Kidney (tissue), 14 donors: ENCODE data around the gene PNPO. TPM values are rescaled to one million over a fixed set of nuclear protein-coding genes. Genes with fewer than 3 reads are reported as not detected.
A peak's percentile ranks its signal among the peaks of the same experiment; 100 is the strongest.

ENCODE experiments used
- DNase-seq, 5 donors: peaks; one replicate each; pipeline ENCODE4 v3.0.0-alpha.2; 2013 to 2020
- FAIRE-seq: peaks from 2 replicates; lab custom pipeline; 2012; peaks lifted over from hg19 to GRCh38; lab: Jason Lieb, UNC
- H3K27ac ChIP-seq, 2 donors: one replicate each; pipeline ENCODE4 v1.7.0; 2013; ENCODE audit warnings: low read depth in 2 of 2, low read length in 2 of 2, inconsistent platforms in 1 of 2
- H3K27me3 ChIP-seq: one replicate; pipeline ENCODE4 v1.7.1; 2013; ENCODE audit warnings: low read length, inconsistent platforms; ENCODE audit not compliant: control insufficient read depth, insufficient read depth
- H3K36me3 ChIP-seq, 3 donors: one replicate each; pipeline versions ENCODE4 v1.7.0 to v1.7.1; 2013; ENCODE audit warnings: low read length in 3 of 3, control low read depth in 1 of 3, inconsistent platforms in 1 of 3; ENCODE audit not compliant: insufficient read depth in 3 of 3, control insufficient read depth in 2 of 3
- H3K4me1 ChIP-seq, 3 donors: one replicate each; pipeline versions ENCODE4 v1.7.0 to v1.7.1; 2013; ENCODE audit warnings: low read length in 3 of 3, inconsistent platforms in 1 of 3, low read depth in 1 of 3; ENCODE audit not compliant: control insufficient read depth in 2 of 3, insufficient read depth in 2 of 3
- H3K4me3 ChIP-seq, 3 donors: one replicate each; pipeline versions ENCODE4 v1.7.0 to v1.8.1; 2013; ENCODE audit warnings: low read length in 3 of 3, control low read depth in 1 of 3, inconsistent platforms in 1 of 3
- H3K9ac ChIP-seq, 3 donors: one replicate each; pipeline versions ENCODE4 v1.7.0 to v1.7.1; 2013; ENCODE audit warnings: low read length in 3 of 3, control low read depth in 1 of 3, inconsistent platforms in 1 of 3
- H3K9me3 ChIP-seq, 3 donors: one replicate each; pipeline versions ENCODE4 v1.7.0 to v1.7.1; 2013; ENCODE audit warnings: low read length in 3 of 3, control low read depth in 1 of 3, inconsistent platforms in 1 of 3; ENCODE audit not compliant: control insufficient read depth in 2 of 3, insufficient read depth in 1 of 3
- CTCF ChIP-seq: IDR thresholded peaks from 3 replicates; pipeline ENCODE4 v1.5.1; 2012; ENCODE audit warnings: mild to moderate bottlenecking, moderate library complexity, borderline replicate concordance; ENCODE audit not compliant: insufficient read depth; ENCODE audit errors: extremely low read depth
- intact Hi-C: fragments of 100-400 bp; cut with DNase I; formaldehyde crosslinking; loops from one replicate; pipeline ENCODE4 v1.11.1; 2022
- polyA plus RNA-seq: library from polyadenylated mRNA; stranded (reverse); fragments of 350-450 nt; fragmentation: Illumina TruSeq; extraction: RNeasy Lipid Tissue Mini Kit (QIAGEN cat#74804); gene quantifications from one replicate; pipeline ENCODE4 v1.2.3, GENCODE V29; 2014; ENCODE audit warnings: low read depth, low replicate concordance; ENCODE audit not compliant: insufficient read depth
- total RNA-seq: library from RNA; stranded (reverse); fragmentation: NEBNext Ultra II Directional; extraction: Animal tissue kit (Norgen Biotek cat#: 25700); gene quantifications from one replicate; pipeline ENCODE4 v1.2.1, GENCODE V29; 2021
- donor health status: control.
- donor health status: control.
- donor health status: control.
- donor health status: control.
- donor health status: control.
- donor health status: DM: yes; HTN: yes; CAD: no.
- donor health status: Normal renal cell carcinoma (clear cell type).

PNPO gene
- total and polyA plus RNA-seq, 2 donors from 2014 or later, result 45.1 to 55.8 TPM

DNA sequence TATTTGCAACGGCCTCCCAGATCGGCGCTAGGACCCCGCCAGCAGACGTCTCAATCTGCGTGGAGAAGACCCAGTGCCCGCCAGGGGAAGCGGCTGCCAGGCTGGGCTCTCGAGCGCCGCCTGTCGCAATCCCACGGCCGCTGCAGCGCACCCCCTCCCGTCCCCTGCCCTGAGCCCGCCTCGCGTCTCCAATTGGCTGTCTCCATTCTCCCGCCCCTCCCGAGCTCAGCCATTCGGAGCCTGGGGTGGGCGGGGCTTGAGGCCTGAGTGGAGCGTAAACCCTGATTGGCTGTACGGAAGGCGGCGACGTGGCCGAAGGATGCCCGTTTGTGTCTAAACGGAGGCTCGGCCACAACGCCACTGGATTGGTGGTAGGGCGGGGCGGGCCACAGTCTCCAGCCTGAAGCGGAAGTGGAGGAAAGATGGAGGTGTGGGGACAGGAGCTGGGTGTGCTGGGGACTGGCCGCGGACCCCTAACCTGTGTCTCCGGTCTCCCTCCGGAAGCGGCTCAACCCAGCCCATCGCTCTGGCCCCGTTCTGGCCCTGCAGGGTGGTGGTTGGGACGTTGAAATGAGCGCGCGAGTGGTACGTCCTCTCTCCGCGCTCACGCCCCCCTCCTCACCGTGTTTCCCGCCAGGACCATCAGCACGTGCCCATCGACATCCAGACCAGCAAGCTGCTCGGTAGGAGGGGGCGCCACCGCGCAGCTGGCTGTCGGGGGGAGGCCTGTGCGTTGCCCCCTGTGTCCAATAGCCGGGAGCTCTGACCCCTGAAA is 29.5 kb downstream of the PNPO start, which contains the start of gene CDK5RAP3:
TSS of gene CDK5RAP3 (plus strand) at position 389 of the 775 bp plus-strand sequence. CDS start at position 423, 34 bp downstream.
- intact Hi-C loops, result no loop called here
- Histone ChIP-seq H3K9me3 (no peaks in the 10 kb centered on the region), H3K9ac (peak within 1 kb of the TSS; percentile 66 to 96 (median 86)), H3K27ac (peak within 1 kb of the TSS; percentile 51 to 92), H3K27me3 (no peaks in the 10 kb centered on the region), H3K36me3 (peaks cover 2 to 19% (median 14%) of the 10 kb centered on the region in 3 donors), H3K4me1 (peaks cover 0 to 10% (median 5%) of the 10 kb centered on the region in 3 donors), H3K4me3 (peak within 1 kb of the TSS; percentile 82 to 92 (median 83))
- DNase-seq, result peak; percentile 100
- peak; percentile 99 for TF ChIP-seq CTCF
- peak; percentile 98 for FAIRE-seq

DNA sequence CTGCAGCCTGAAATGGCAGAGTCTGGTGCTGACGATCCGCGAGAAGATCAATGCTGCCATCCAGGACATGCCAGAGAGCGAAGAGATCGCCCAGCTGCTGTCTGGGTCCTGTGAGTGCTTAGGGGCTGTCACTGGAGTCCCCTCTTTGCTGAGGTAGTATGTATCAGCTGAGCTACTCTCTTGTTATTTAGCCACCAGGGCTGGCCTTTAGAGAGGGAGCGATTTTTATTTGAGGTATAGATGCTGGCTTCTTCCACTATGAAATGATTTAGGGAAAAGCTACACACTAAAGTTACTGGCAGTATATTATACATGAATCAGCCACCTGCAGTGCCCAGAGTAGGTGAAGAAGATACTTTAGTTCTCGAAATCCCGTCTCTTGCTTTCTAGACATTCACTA is 32.2 kb downstream of the PNPO start:
- no peak for TF ChIP-seq CTCF
- intact Hi-C loops, result no loop called here
- H3K27me3 ChIP-seq, result no peaks in the 10 kb centered on the region
- no peak overlapping the region for H3K4me3 ChIP-seq
- no peak overlapping the region for H3K27ac ChIP-seq
- H3K36me3 ChIP-seq, result peaks cover 4 to 23% (median 18%) of the 10 kb centered on the region in 3 donors
- no peaks in the 10 kb centered on the region for H3K9me3 ChIP-seq
- DNase-seq, result peak in 1 of 5 donors; percentile 22
- H3K9ac ChIP-seq, result no peak overlapping the region
- FAIRE-seq, result no peak
- peaks cover 0 to 10% (median 5%) of the 10 kb centered on the region in 3 donors for H3K4me1 ChIP-seq

- no peak for TF ChIP-seq CTCF
- DNase-seq, result no peak
- no peak overlapping the region for H3K27ac ChIP-seq
Observed at GRCh38 chr17:47975189-47975822, 33.9 kb downstream of the PNPO start.

More at GRCh38 chr17:47975189-47975822, 33.9 kb downstream of the PNPO start:
- H3K4me3 ChIP-seq, result no peak overlapping the region
- H3K9ac ChIP-seq, result no peak overlapping the region
- H3K9me3 ChIP-seq, result no peaks in the 10 kb centered on the region
- intact Hi-C loops, result no loop called here
- peaks cover 12 to 34% (median 31%) of the 10 kb centered on the region in 3 donors for H3K36me3 ChIP-seq
- no peaks in the 10 kb centered on the region for H3K27me3 ChIP-seq
- no peak for FAIRE-seq
- peaks cover 0 to 8% (median 2%) of the 10 kb centered on the region in 3 donors for H3K4me1 ChIP-seq
